T47D (cell line): Measurements from ENCODE around the gene COL1A1.

Experiments
- DNase-seq, 2 experiments: peaks; one replicate each; pipeline versions ENCODE4 v3.0.0 to v3.0.0-alpha.2; 2011 to 2012; ENCODE audit warnings: low read depth in 1 of 2, low spot score in 1 of 2
- JUND ChIP-seq: IDR thresholded peaks from 2 replicates; pipeline ENCODE4 v1.6.1; 2012; ENCODE audit warnings: low read depth
- in situ Hi-C: cut with HindIII; loops from 2 replicates; pipeline ENCODE4 v1.10.0; 2016; ENCODE audit warnings: low sequenced_read_pairs, low pct_unique_long_range_greater_than_20kb

COL1A1 gene

DNA sequence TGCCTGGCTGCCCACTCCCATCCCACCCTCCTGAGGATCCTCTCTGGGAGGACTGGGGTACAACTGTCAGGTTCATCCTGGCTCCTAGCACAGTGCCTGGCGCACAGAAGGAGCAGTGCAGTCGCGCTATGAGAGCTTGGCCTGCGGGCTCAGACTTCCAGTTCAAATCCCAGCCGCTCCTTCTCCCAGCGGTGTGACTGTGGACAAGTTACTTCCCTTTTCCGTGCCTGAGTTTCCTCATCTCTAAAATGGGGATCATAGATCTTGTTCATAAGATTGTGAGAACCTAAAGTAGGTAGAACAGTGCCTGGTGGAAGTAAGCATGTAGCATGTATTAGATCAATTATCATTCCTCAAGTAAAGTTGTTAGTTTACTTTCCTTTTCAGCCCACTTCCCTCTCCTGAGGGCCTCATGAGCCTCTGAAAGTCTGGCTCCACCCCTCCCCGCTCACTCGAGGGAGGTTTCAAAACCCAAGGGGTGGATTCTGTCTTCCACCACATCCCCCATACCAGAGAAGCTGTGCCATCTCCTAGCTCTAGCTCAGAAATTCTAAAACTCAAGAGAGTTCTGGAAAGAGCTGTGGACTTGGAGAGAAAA lies 19.9 kb upstream of the COL1A1 start:
- TF ChIP-seq JUND = no peak
- no peak for DNase-seq
- in situ Hi-C loops = no loop called here

GRCh38 chr17:50220811-50221210 lies 19.4 kb upstream of the COL1A1 start:
- no peak for DNase-seq
- no peak for TF ChIP-seq JUND
- in situ Hi-C loops = no loop called here

GRCh38 chr17:50219939-50220465 lies 18.6 kb upstream of the COL1A1 start:
- no peak for TF ChIP-seq JUND
- no peak for DNase-seq
- in situ Hi-C loops = no loop called here

DNA sequence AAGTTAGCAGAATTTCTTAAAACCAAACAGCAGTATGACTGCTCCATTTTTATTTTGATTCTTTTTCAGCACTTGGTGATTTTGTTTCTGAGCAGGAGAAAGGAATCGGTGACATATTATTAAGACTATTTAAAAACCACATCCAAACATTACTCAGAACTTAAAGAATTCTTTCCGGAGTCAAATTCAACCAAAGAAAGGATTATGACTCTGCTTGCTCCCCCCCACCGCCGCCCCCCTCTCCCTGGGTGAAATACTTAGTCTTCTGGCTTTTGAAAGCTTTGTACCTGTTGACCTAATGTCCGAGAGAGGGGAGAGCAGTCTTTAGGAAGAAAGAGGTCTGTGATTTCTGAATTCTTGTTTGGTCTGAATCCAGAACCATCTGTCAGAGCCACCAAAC lies 17.9 kb upstream of the COL1A1 start:
- no peak for DNase-seq
- TF ChIP-seq JUND = no peak
- in situ Hi-C loops = no loop called here

DNA sequence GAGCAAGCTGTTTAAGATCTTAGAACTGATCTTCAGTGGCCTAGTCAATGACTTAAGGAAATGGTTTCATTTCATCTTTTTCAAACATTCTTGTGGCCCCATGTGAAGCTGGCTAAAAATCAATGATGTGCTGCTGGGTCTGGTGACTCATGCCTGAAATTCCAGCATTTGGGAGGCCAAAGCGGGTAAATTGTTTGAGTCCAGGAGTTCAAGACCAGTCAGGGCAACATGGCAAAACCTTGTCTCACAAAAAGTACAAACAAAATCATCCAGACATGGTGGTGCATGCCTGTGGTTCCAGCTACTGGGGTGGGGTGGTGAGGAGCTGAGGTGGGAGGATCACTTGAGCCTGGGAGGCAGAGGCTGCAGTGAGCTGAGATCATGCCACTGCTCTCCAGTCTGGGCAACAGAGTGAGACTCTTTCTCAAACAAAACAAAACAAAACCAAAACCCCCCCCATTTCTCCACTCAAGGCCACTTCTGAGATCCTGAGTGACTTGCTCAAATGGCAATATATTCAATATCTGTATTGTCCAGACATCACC lies 17.4 kb upstream of the COL1A1 start:
- DNase-seq = no peak
- in situ Hi-C loops = no loop called here
- no peak for TF ChIP-seq JUND

DNA sequence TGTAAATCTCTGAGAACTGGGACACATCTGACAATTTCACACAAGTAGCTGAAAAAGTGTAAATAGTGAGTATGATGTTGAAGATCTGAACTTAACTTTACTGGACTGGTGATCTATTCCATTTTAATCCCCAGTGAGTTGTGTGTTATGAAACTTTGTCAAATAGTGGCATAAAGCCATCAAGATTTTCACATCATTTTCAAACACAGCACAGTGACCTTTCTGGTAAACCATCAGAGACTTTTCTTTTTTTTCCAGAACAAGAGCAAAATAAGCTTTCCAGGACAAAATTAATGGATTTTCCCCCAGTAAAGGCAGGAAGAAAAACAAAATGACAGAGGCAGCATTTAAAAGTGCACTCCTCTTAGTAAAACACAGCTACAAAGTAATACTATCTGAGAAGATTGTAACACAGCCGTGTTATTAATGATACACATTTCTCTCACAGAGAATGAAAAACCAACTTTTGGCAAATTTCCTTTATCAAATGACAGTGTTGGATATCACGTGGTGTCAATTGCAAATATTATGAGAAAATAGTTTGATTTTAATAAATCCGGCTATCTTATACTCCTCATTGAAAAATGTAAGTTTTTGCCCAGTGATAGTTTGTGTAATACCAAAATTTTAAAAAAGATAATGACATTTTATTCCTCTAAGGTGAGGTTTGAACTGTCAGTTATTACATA lies 16.8 kb upstream of the COL1A1 start:
- no peak for TF ChIP-seq JUND
- no peak for DNase-seq

DNA sequence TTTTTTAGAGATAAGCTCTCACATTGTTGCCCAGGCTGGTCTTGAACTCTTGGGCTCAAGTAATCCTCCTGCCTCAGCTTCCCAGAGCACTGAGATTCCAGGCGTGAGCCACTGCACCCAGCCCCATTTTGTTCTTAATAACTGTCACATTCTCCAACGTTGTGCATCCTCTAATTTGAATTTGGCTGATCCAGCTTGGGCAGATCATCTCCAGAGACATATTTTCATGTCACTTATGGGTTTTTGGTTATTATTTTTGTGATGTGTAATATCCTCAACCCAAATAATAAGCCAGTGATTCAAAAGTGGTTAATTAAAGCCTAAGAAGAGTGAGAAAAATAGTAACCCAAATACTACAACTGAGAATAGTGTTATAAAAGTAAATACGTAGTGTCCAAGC lies 16.2 kb upstream of the COL1A1 start:
- DNase-seq = no peak
- no peak for TF ChIP-seq JUND
- in situ Hi-C loops = no loop called here

More for the DNA sequence above, 16.8 kb upstream of the COL1A1 start:
- in situ Hi-C loops = no loop called here

- no peak for DNase-seq
- in situ Hi-C loops = no loop called here
- TF ChIP-seq JUND = no peak
Observed at GRCh38 chr17:50214976-50215760, 13.7 kb upstream of the COL1A1 start.

- TF ChIP-seq JUND = no peak
- no peak for DNase-seq
- in situ Hi-C loops = no loop called here
Observed at GRCh38 chr17:50213026-50214022, 11.9 kb upstream of the COL1A1 start.

DNA sequence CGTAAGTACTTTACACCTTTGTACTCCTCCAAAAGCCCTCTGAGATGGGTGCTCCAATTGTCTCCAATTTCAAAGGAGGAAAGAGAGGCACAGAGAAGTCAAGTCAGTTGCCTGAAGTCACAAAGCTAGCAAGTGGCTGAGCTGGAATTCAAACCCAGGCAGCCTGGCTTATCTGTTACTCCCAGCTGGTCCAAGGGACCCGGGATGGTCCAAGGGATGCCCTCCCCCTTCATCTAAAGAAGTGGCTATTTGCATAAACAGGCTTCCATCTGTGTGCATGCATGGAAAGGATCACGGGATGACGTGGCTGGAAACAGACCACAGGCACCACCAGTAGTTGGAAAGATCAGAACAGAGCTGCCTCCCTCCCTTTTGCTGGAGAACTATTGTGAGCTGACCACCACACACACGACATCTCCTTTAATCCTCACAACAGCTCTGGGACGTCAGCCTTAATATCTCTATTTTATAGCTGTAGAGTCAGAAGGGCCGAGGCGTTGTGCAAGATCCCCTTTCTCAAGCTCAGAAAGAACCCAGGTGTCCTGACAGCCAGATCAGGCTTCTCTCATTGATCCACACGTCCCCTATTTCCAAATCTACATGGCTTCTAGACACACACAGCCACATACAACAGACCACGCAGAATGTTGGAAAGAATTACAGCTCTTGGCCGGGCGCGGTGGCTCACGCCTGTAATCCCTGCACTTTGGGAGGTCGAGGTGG lies 10.9 kb upstream of the COL1A1 start:
- TF ChIP-seq JUND = no peak
- no peak for DNase-seq
- in situ Hi-C loops = no loop called here

- no peak for DNase-seq
Observed at GRCh38 chr17:50211249-50212120, 10.1 kb upstream of the COL1A1 start.

More at GRCh38 chr17:50211249-50212120, 10.1 kb upstream of the COL1A1 start:
- TF ChIP-seq JUND = no peak
- in situ Hi-C loops = no loop called here
